BE2C (cell line): ENCODE results near the gene ZNF777.
"Not testable (repeated sequence)": the region's sequence is repeated elsewhere in the genome, so short reads cannot be mapped to it uniquely, and the experiment has no call there.

Experiments used
- DNase-seq: peaks from one replicate; pipeline ENCODE4 v3.0.0-alpha.2; 2020
- H3K27me3 ChIP-seq: fragments of 250-450 bp; sonication (Bioruptor Pico); 2 replicates; pipeline ENCODE4 v1.5.1; 2020; ENCODE audit warnings: mild to moderate bottlenecking
- H3K36me3 ChIP-seq: fragments of 250-450 bp; sonication (Bioruptor Pico); 2 replicates; pipeline ENCODE4 v1.5.1; 2020; ENCODE audit warnings: mild to moderate bottlenecking
- H3K4me1 ChIP-seq: fragments of 250-450 bp; sonication (Bioruptor Pico); 2 replicates; pipeline ENCODE4 v1.5.1; 2020
- H3K4me3 ChIP-seq: 2 replicates; pipeline ENCODE4 v1.5.1; 2011; ENCODE audit warnings: low read depth, low read length
- H3K9me3 ChIP-seq: fragments of 250-450 bp; sonication (Bioruptor Pico); 2 replicates; pipeline ENCODE4 v1.5.1; 2020
- CTCF ChIP-seq: IDR thresholded peaks from 2 replicates; pipeline ENCODE4 v1.5.1; 2012; ENCODE audit warnings: mild to moderate bottlenecking, low read depth, low read length

The ZNF777 gene

GRCh38 chr7:149450821-149451220 is 10.0 kb downstream of the ZNF777 start:
- no peaks in the 10 kb centered on the region for H3K27me3 ChIP-seq
- peaks cover 63% of the 10 kb centered on the region for H3K36me3 ChIP-seq
- no peaks in the 10 kb centered on the region for H3K4me1 ChIP-seq
- no peaks in the 10 kb centered on the region for H3K9me3 ChIP-seq
- TF ChIP-seq CTCF, result no peak
- H3K4me3 ChIP-seq, result no peak overlapping the region
- no peak for DNase-seq

- DNase-seq, result no peak
Observed at GRCh38 chr7:149449897-149450296, 11.0 kb downstream of the ZNF777 start.

GRCh38 chr7:149448961-149449360 is 11.9 kb downstream of the ZNF777 start:
- Histone ChIP-seq H3K9me3 (no peaks in the 10 kb centered on the region), H3K27me3 (no peaks in the 10 kb centered on the region), H3K4me3 (no peak overlapping the region), H3K4me1 (no peaks in the 10 kb centered on the region), H3K36me3 (peaks cover 56% of the 10 kb centered on the region)
- TF ChIP-seq CTCF, result no peak
- no peak for DNase-seq

More at GRCh38 chr7:149449897-149450296, 11.0 kb downstream of the ZNF777 start:
- H3K36me3 ChIP-seq, result peaks cover 60% of the 10 kb centered on the region
- no peaks in the 10 kb centered on the region for H3K4me1 ChIP-seq
- H3K4me3 ChIP-seq, result no peak overlapping the region
- H3K9me3 ChIP-seq, result no peaks in the 10 kb centered on the region
- H3K27me3 ChIP-seq, result no peaks in the 10 kb centered on the region
- no peak for TF ChIP-seq CTCF

- H3K36me3 ChIP-seq, result peaks cover 46% of the 10 kb centered on the region
- not testable (repeated sequence) for H3K4me1 ChIP-seq, H3K27me3 ChIP-seq, H3K4me3 ChIP-seq, H3K9me3 ChIP-seq, DNase-seq
Observed at GRCh38 chr7:149446026-149446425, 14.8 kb downstream of the ZNF777 start.

GRCh38 chr7:149444287-149444686 is 16.6 kb downstream of the ZNF777 start:
- DNase-seq, result no peak
- no peak for TF ChIP-seq CTCF
- Histone ChIP-seq H3K4me1 (no peaks in the 10 kb centered on the region), H3K4me3 (no peak overlapping the region), H3K36me3 (peaks cover 29% of the 10 kb centered on the region), H3K9me3 (no peaks in the 10 kb centered on the region), H3K27me3 (no peaks in the 10 kb centered on the region)

- no peak for TF ChIP-seq CTCF
- H3K36me3 ChIP-seq, result peaks cover 23% of the 10 kb centered on the region
Observed at GRCh38 chr7:149443523-149443922, 17.3 kb downstream of the ZNF777 start.

GRCh38 chr7:149442924-149443323 is 17.9 kb downstream of the ZNF777 start:
- no peak for TF ChIP-seq CTCF
- DNase-seq, result no peak
- Histone ChIP-seq H3K27me3 (no peaks in the 10 kb centered on the region), H3K36me3 (peaks cover 23% of the 10 kb centered on the region), H3K4me3 (no peak overlapping the region), H3K9me3 (no peaks in the 10 kb centered on the region), H3K4me1 (no peaks in the 10 kb centered on the region)

More at GRCh38 chr7:149443523-149443922, 17.3 kb downstream of the ZNF777 start:
- H3K4me3 ChIP-seq, result no peak overlapping the region
- DNase-seq, result no peak
- no peaks in the 10 kb centered on the region for H3K9me3 ChIP-seq
- no peaks in the 10 kb centered on the region for H3K27me3 ChIP-seq
- H3K4me1 ChIP-seq, result no peaks in the 10 kb centered on the region
